ENCODE data around the gene GGT1. TPM values are rescaled to one million over a fixed set of nuclear protein-coding genes. Genes with fewer than 3 reads are reported as not detected.
"Not testable (repeated sequence)": the region's sequence is repeated elsewhere in the genome, so short reads cannot be mapped to it uniquely, and the experiment has no call there.

Gene GGT1
- total RNA-seq, 1 donor from 2014 or later: 2.0 TPM

DNA sequence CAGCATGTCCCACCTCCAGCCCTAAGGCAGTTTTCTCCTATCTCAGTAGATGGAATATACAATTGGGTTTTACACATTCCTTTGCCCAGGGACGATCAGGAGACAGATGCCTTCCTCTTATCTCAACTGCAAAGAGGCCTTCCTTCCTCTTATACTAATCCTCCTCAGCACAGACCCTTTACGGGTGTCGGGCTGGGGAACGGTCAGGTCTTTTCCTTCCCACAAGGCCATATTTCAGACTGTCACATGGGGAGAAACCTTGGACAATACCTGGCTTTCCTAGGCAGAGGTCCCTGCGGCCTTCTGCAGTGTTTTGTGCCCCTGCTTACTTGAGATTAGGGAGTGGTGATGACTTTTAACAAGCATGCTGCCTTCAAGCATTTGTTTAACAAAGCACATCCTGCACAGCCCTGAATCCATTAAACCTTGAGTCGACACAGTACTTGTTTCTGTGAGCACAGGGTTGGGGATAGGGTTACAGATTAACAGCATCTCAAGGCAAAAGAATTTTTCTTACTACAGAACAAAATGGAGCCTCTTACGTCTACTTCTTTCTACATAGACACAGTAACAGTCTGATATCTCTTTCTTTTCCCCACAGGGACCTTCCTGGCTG is 27.9 kb downstream of the GGT1 start:
- intact Hi-C loops (cut with DNase I); DNase-seq (ENCODE audit: low spot score): not testable (repeated sequence)

DNA sequence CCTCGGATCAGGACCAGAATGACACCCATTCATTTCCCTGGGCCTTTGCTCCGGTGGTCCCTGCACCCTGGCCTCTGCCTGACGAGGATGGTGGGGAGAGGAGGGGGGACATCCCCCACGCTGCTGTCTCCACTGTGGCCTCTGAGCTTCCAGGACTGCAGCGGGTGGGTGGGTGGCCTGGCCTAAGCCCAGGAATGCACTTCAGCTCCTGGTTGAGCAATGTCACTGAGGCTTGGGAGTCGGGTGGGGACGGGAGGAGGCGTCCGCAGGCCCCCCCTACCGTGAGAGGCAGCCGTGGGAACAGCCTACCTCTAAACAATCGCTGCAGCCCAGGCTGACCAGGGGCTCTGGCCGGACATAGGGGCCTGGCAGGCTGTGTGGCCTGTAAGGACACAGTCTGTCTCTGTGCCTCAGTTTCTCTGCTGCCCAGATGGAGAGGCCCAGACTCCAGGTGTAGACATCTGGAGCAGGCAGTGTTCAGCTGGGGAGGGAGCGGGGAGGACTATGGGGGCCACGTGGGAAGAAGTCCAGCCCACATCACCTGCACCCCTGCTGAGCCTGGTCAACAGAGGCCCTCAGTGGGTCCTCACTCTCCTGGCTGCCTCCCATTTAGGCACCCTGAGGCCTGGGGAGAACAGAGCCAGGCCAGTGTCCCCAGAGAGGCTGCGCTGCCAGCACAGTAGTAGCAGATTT is 28.6 kb downstream of the GGT1 start:
- intact Hi-C loops (cut with DNase I); DNase-seq (ENCODE audit: low spot score): not testable (repeated sequence)

DNA sequence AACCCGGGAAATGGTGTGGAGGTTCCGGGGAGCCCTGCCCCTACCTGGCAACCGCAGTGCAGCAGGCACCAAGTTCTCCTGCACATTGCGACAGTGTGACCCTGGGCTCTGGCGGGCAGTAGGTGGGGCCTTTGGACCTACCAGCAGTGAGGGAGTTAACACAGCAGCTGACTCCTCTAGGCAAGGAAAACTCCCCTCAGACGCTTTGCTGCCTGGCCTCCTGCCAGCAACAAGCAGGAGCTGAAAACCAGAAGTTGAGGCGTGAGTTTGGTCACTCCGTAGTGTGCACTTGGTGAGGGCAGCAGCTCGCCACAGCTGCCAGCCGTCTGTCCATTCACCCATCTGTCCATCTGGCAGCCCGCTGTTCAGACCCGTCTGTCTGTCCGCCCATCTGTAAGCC is 29.6 kb downstream of the GGT1 start:
- DNase-seq (ENCODE audit: low spot score): not testable (repeated sequence)

DNA sequence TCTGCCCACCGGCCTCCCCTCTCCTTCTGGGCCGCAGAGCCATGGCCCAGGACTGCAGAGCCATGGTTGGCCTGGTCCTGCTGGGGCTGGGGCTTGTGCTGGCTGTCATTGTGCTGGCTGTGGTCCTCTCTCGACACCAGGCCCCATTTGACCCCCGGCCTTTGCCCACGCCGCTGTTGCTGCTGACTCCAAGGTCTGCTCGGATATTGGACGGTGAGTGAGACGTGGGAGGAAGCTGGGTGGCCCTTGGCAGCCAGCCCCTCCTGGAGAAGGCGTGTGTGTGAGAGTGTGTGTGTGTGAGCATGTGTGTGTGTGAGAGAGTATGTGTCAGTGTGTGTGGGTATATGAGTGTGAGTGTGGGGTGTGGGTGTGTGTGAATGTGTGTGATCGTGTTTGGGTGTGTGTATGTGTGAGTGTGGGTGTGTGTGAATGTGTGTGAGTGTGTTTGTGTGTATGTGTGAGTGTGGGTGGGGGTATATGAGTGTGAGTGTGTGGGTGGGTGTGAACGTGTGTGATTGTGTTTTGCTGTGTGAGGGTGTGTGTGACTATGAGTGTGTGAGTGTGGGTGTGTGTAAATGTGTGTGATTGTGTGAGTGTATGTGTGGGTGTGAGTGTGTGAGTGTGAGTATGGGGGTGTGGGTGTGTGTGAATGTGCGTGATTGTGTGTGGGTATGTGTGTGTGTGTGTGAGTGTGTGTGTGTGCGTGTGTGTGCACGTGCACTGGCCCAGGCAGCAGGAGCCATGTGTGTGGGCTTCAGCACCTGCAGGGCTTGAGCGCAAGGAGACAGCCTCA is 30.4 kb downstream of the GGT1 start:
- DNase-seq (ENCODE audit: low spot score); intact Hi-C loops (cut with DNase I): not testable (repeated sequence)

More for the DNA sequence above, 29.6 kb downstream of the GGT1 start:
- intact Hi-C loops (cut with DNase I): not testable (repeated sequence)

DNA sequence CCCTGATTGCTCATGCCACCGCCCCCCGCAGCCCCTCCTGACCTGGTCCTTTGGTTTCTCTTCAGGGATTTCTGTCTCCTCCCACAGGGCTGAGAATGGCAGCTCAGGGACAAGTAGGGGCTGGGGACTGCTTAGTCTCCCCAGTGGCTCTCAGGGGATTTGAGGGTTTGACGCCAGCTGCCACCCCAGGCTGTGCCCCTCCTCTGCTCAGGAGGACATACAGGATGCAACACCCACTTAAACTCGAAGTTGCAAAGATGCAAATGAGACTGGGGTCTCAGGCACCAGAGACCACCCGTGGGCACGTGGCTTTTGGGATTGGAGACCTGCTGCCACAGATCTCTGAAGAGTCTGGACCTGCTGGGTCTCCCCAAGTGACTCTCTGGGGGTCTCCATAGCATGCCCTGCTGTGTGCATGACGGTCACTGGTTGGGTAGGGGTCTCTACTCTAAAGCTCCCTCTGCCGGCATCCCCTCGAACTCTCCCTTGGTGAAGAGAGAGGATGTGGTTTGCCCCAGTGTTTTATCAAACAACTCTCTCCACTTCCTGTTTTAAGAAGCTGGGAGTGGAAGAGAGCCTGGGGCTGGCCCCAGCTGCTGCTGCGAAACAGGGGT is 31.9 kb downstream of the GGT1 start:
- intact Hi-C loops (cut with DNase I); DNase-seq (ENCODE audit: low spot score): not testable (repeated sequence)

DNA sequence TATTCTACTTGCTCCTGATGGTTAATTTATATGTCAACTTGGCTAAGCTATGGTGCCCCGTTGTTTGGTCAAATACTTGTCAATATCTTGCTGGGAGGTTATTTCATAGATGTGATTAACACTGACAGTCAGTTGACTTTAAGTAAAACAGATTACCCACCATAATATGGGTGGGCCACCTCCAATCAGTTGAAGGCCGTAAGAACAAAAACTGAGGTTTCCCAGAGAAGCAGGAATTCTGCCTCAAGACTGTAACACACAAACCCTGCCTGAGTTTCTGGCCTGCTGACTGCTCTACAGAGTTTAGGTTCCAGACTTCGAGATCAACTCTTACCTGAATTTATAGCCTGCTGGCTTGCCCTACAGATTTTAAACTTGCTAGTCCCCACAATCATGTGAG is 33.5 kb downstream of the GGT1 start:
- DNase-seq (ENCODE audit: low spot score); intact Hi-C loops (cut with DNase I): not testable (repeated sequence)

DNA sequence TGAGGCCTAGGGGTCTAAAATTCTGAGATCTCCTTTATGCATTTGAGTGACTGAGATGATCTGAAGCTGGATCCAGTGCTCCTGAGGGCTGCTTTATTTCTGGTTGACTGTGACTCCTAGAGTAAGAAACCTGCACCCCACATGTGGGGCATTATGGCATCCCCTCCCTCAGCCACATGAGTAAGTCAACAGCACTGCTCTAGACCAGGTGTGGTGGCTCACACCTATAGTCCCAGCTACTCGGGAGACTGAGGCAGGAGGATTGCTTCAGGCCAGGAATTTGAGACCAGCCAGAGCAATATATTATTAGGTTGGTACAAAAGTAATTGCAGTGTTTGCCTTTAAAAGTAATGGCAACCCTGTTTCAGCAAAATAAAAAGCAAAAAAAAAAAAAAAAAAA is 39.3 kb downstream of the GGT1 start:
- intact Hi-C loops (cut with DNase I); DNase-seq (ENCODE audit: low spot score): not testable (repeated sequence)

DNA sequence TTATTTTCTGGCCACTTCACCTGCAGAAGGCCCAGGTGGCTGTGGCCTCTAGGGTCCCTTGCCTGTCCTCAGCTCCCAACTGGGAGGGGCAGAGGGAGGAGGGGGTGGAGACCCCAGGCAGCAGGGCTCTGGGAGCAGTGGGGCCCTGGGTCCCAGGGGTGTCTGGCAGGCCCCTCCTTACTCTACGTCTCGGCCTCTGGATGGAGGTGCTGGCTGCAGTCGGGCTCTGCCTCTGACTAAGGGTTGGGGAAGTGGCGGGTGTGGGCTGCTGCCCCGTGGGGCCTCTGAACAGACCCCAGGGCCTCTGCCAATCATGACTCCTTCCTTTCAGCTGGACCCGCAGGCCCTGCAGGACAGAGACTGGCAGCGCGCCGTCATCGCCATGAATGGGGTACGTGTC is 41.4 kb downstream of the GGT1 start:
- intact Hi-C loops (cut with DNase I); DNase-seq (ENCODE audit: low spot score): not testable (repeated sequence)

DNA sequence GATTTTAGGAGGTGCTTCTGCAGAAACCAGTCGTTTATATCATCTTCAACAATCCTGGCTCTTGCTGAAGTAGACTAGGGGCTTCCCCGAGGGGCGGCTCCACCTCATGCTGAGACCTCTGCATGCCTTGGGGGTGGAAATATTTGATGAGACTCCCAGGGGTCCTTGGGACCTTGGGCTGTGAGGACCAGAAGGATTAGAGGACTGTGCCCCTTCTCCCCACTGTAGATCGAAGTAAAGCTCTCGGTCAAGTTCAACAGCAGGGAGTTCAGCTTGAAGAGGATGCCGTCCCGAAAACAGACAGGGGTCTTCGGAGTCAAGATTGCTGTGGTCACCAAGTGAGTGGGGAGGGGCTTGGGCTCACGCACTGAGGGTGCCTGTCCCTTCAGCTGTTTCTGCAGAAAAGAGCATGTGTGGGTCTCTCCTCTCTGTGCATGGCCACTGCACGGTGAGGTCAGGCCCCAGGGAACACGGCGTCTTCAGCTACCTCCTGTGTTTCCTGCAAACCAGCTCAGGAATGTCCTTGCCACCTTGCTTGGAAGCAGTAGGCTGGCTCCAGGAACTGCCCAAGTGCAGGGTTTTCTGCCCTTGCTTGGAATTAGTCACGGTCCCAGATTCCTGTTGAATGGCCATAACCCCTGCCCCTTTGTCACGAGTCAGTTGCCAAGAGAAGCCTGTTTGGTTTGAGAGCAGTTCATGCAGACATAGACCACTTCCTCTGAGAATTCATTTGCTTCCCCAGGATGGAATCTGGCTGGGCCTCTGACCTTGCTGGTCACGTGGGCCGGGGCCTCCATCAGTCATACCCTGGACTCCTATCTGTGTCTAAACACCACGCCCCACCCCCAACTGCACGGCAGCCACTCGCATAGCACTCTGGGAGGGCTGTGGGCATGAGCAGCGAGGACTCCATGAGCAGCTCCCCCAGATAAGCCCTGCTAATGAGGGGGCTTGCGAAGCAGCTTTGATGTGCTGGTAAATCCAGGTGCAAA is 42.7 kb downstream of the GGT1 start:
- intact Hi-C loops (cut with DNase I); DNase-seq (ENCODE audit: low spot score): not testable (repeated sequence)

DNA sequence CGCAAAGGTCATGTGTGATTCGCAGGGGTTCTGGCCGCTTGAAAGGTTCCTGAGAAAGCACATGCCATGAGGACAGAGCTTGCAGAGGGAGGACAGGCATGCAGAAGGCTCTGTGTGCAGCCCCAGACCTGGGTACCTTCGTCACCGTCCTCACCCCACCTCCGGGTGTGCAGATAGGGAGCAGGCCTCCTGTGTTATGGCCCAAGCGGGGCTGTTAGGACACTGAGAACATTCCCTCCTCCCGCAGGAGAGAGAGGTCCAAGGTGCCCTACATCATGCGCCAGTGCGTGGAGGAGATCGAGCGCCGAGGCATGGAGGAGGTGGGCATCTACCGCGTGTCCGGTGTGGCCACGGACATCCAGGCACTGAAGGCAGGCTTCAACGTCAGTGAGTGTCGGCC is 43.8 kb downstream of the GGT1 start:
- intact Hi-C loops (cut with DNase I); DNase-seq (ENCODE audit: low spot score): not testable (repeated sequence)

DNA sequence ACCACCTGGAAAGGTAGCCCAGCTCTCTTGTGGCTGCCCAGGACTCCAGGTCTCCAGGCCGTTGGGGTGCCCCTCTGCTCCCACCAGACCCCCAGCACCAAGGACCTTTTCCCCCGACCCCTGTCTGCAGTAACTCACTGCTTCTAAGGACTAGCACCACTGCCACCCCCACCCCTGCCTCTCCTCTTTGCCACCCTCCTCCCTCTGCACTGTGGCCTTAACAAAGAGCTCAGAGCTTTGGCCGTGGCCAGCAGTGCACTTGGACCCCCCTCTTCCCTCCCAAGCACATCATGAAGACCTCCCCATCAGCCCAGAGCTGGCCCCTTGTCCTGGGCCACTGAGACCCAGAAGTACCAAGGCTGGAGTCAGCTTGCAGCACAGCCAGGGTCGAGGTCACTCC is 46.4 kb downstream of the GGT1 start:
- intact Hi-C loops (cut with DNase I); DNase-seq (ENCODE audit: low spot score): not testable (repeated sequence)

DNA sequence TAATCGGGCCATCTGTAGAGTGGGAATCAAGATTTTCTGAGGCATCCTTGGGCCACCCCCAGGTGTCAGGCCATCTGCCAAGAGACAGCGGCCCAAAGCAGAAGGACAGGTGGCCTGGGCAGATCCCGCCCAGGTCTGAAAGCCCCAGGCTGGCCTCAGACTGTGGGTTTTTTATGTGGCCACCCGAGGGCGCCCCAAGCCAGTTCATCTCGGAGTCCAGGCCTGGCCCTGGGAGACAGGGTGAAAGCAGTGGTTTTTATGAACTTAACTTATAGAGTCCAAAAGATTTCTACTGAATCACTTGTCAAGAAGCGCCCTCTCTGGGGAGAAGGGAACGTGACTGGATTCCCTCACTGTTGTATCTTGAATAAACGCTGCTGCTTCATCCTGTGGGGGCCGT is 47.9 kb downstream of the GGT1 start:
- DNase-seq (ENCODE audit: low spot score): peak; percentile 77
- intact Hi-C loops (cut with DNase I): not testable (repeated sequence)

DNA sequence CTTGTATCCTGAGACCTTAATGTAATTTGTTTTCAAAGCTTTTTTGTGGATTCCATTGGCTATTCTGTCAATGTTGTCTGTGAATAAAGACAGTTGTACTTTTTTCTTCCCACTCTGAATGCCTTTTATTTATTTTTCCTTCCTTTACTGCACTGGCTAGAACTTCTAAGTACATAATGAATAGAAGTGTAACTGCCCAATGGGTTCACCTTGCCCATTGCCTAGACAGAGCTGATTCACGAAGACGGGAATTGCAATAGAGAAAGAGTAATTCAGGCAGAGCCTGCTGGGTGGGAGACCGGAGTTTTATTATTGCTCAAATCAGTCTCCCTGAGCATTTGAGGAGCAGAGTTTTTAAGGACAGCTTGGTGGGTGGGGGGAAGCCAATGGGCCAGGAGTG is 62.4 kb downstream of the GGT1 start:
- not testable (repeated sequence) for DNase-seq (ENCODE audit: low spot score)
- intact Hi-C loops (cut with DNase I): loop anchor here (10.0 kb wide), 1 partner anchor 89 kb away; no protein-coding TSS in a partner anchor

DNA sequence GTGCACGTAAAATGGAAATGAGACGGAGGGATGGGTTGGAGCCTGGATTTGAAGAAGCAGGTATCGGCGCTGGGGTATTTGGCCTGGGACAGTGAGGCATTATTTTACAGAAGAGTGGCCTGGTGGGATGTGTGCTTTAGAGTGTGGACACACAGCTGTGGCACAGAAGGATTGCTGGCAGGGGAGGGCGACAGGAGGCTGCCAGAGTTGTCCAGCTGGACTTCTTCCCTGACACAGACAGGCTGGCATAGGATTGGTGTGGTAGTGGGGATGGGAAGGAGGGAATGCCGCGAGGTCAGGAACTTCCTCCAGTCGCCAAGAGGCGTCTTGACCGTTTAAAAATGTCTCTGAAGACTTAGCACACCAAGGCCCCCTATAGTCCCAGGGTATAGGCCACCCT is 64.9 kb downstream of the GGT1 start:
- intact Hi-C loops (cut with DNase I): loop anchor here (10.0 kb wide), 1 partner anchor 87 kb away; no protein-coding TSS in a partner anchor
- DNase-seq (ENCODE audit: low spot score): not testable (repeated sequence)

DNA sequence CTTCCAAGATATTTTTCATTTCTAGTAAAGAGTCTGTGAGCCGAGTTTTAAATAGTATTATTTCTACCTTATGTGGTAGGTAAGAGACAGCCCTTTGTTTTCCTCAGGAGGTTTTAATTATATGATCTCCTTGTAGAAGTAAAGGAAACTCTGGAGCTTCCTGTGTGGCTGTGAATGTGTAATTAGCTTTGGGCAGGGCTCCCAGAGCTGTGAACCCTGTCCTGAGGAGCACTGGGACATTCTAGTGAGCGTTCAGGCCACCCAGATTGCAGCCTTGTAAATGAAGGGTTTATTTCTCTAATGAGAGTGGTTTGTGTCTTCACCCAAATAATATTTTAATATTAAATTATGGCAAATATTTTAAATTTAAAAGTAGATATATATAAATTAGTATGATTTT is 69.5 kb downstream of the GGT1 start:
- not testable (repeated sequence) for DNase-seq (ENCODE audit: low spot score)

More for the DNA sequence above, 69.5 kb downstream of the GGT1 start:
- intact Hi-C loops (cut with DNase I): not testable (repeated sequence)
